Measurements from ENCODE around the gene MAPK10. TPM values are rescaled to one million over a fixed set of nuclear protein-coding genes. Genes with fewer than 3 reads are reported as not detected.

Gene MAPK10
- total and polyA plus RNA-seq, 4 donors, result 3.3 to 109 (median 24.5) TPM

GRCh38 chr4:86400216-86400615, 40.4 kb upstream of the MAPK10 start:
- H3K9ac ChIP-seq (ENCODE audit: insufficient read depth in 1 of 2, low read length in 2 of 2), result no peak overlapping the region
- no peak overlapping the region for H3K27ac ChIP-seq (ENCODE audit: low read depth in 1 of 2, low read length in 1 of 2)
- no peaks in the 10 kb centered on the region for H3K4me1 ChIP-seq (ENCODE audit: control insufficient read depth in 5 of 5, insufficient read depth in 5 of 5, low read length in 5 of 5)
- no peak overlapping the region for H3K4me3 ChIP-seq
- no peaks in the 10 kb centered on the region for H3K9me3 ChIP-seq (ENCODE audit: control insufficient read depth in 4 of 4, insufficient read depth in 3 of 4, low read length in 3 of 4)
- ATAC-seq (ENCODE audit: insufficient read depth, low FRiP score), result no peak
- WGBS, 2 donors, result 70 to 73% methylated on average over 4 of the region's 4 CpGs
- H3K36me3 ChIP-seq (ENCODE audit: control insufficient read depth in 4 of 4, insufficient read depth in 4 of 4, low read length in 4 of 4), result no peaks in the 10 kb centered on the region
- H3K27me3 ChIP-seq (ENCODE audit: control insufficient read depth in 3 of 3, insufficient read depth in 3 of 3, low read length in 2 of 3), result no peaks in the 10 kb centered on the region
- no peak for TF ChIP-seq CTCF (IDR thresholded peaks at IDR 0.05; ENCODE audit: control extremely low read depth, extremely low read depth)
- peak in 2 of 3 donors; percentile 20 to 32 for DNase-seq

- 94 to 96% methylated on average over 1 of the region's 1 CpG for WGBS, 2 donors
- no peak for ATAC-seq (ENCODE audit: insufficient read depth, low FRiP score)
- TF ChIP-seq CTCF (IDR thresholded peaks at IDR 0.05; ENCODE audit: control extremely low read depth, extremely low read depth), result no peak
Observed at GRCh38 chr4:86398187-86398586, 38.3 kb upstream of the MAPK10 start.

GRCh38 chr4:86393749-86394148, 33.9 kb upstream of the MAPK10 start:
- Histone ChIP-seq H3K27me3 (ENCODE audit: control insufficient read depth in 3 of 3, insufficient read depth in 3 of 3, low read length in 2 of 3) (no peaks in the 10 kb centered on the region), H3K27ac (ENCODE audit: low read depth in 1 of 2, low read length in 1 of 2) (no peak overlapping the region), H3K4me1 (ENCODE audit: control insufficient read depth in 5 of 5, insufficient read depth in 5 of 5, low read length in 5 of 5) (no peaks in the 10 kb centered on the region), H3K9ac (ENCODE audit: insufficient read depth in 1 of 2, low read length in 2 of 2) (no peak overlapping the region), H3K9me3 (ENCODE audit: control insufficient read depth in 4 of 4, insufficient read depth in 3 of 4, low read length in 3 of 4) (no peaks in the 10 kb centered on the region), H3K36me3 (ENCODE audit: control insufficient read depth in 4 of 4, insufficient read depth in 4 of 4, low read length in 4 of 4) (no peaks in the 10 kb centered on the region), H3K4me3 (no peak overlapping the region)
- no peak for TF ChIP-seq CTCF (IDR thresholded peaks at IDR 0.05; ENCODE audit: control extremely low read depth, extremely low read depth)
- WGBS, 2 donors, result 70 to 82% methylated on average over 4 of the region's 4 CpGs
- DNase-seq (no peak), ATAC-seq (ENCODE audit: insufficient read depth, low FRiP score) (no peak)

More at GRCh38 chr4:86398187-86398586, 38.3 kb upstream of the MAPK10 start:
- Histone ChIP-seq H3K36me3 (ENCODE audit: control insufficient read depth in 4 of 4, insufficient read depth in 4 of 4, low read length in 4 of 4) (no peaks in the 10 kb centered on the region), H3K4me1 (ENCODE audit: control insufficient read depth in 5 of 5, insufficient read depth in 5 of 5, low read length in 5 of 5) (no peaks in the 10 kb centered on the region), H3K27ac (ENCODE audit: low read depth in 1 of 2, low read length in 1 of 2) (no peak overlapping the region), H3K27me3 (ENCODE audit: control insufficient read depth in 3 of 3, insufficient read depth in 3 of 3, low read length in 2 of 3) (no peaks in the 10 kb centered on the region), H3K9ac (ENCODE audit: insufficient read depth in 1 of 2, low read length in 2 of 2) (no peak overlapping the region), H3K4me3 (no peak overlapping the region), H3K9me3 (ENCODE audit: control insufficient read depth in 4 of 4, insufficient read depth in 3 of 4, low read length in 3 of 4) (no peaks in the 10 kb centered on the region)
- no peak for DNase-seq

- Histone ChIP-seq H3K9me3 (ENCODE audit: control insufficient read depth in 4 of 4, insufficient read depth in 3 of 4, low read length in 3 of 4) (no peaks in the 10 kb centered on the region), H3K36me3 (ENCODE audit: control insufficient read depth in 4 of 4, insufficient read depth in 4 of 4, low read length in 4 of 4) (no peaks in the 10 kb centered on the region), H3K4me1 (ENCODE audit: control insufficient read depth in 5 of 5, insufficient read depth in 5 of 5, low read length in 5 of 5) (peaks cover 0 to 4% (median 0%) of the 10 kb centered on the region in 5 donors), H3K9ac (ENCODE audit: insufficient read depth in 1 of 2, low read length in 2 of 2) (no peak overlapping the region), H3K27ac (ENCODE audit: low read depth in 1 of 2, low read length in 1 of 2) (no peak overlapping the region), H3K27me3 (ENCODE audit: control insufficient read depth in 3 of 3, insufficient read depth in 3 of 3, low read length in 2 of 3) (no peaks in the 10 kb centered on the region), H3K4me3 (no peak overlapping the region)
- WGBS, 2 donors, result 97 to 98% methylated on average over 1 of the region's 1 CpG
- TF ChIP-seq CTCF (IDR thresholded peaks at IDR 0.05; ENCODE audit: control extremely low read depth, extremely low read depth), result no peak
- no peak for ATAC-seq (ENCODE audit: insufficient read depth, low FRiP score)
- DNase-seq, result no peak
Observed at GRCh38 chr4:86389664-86390063, 29.8 kb upstream of the MAPK10 start.
